GM13976 (cell line): ENCODE data around the gene RPA1.
"Not testable (repeated sequence)": the region's sequence is repeated elsewhere in the genome, so short reads cannot be mapped to it uniquely, and the experiment has no call there.

ENCODE experiments used
- DNase-seq: peaks from one replicate; pipeline ENCODE4 v3.0.0; 2012; ENCODE audit warnings: low spot score
- in situ Hi-C: fragments of 300-500 bp; cut with MboI; formaldehyde crosslinking; loops from one replicate; pipeline ENCODE4 v1.12.0; 2022; ENCODE audit warnings: low sequenced_read_pairs, mixed read lengths, inconsistent platforms; ENCODE audit not compliant: unreplicated experiment
- TF ChIP-seq, protein P1 (sequence below): IDR thresholded peaks from 2 replicates; pipeline ENCODE4 v1.5.1; 2012; ENCODE audit warnings: borderline replicate concordance, mild to moderate bottlenecking; ENCODE audit not compliant: insufficient read depth; ENCODE audit errors: extremely low read depth, missing control alignments, control extremely low read depth

The RPA1 gene

DNA sequence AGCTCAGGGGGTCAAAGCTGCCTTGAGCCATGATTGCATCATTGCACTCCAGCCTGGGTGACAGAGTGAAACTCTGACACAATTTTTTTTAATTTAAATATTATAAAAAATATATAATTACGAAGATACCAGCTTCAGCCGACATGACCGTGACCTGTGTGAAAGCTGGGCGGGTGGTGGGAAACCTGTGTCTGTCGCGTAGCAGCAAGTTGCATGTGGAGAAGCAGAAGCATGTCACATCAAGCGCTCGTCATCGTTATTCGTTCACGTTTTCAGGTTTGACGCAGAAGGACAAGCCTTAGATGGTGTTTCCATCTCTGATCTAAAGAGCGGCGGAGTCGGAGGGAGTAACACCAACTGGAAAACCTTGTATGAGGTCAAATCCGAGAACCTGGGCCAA, 53.7 kb downstream of the RPA1 start:
- in situ Hi-C loops, result loop anchor here (25.0 kb wide), 1 partner anchor 404 kb away; no protein-coding TSS in a partner anchor
- TF ChIP-seq, protein P1, sequence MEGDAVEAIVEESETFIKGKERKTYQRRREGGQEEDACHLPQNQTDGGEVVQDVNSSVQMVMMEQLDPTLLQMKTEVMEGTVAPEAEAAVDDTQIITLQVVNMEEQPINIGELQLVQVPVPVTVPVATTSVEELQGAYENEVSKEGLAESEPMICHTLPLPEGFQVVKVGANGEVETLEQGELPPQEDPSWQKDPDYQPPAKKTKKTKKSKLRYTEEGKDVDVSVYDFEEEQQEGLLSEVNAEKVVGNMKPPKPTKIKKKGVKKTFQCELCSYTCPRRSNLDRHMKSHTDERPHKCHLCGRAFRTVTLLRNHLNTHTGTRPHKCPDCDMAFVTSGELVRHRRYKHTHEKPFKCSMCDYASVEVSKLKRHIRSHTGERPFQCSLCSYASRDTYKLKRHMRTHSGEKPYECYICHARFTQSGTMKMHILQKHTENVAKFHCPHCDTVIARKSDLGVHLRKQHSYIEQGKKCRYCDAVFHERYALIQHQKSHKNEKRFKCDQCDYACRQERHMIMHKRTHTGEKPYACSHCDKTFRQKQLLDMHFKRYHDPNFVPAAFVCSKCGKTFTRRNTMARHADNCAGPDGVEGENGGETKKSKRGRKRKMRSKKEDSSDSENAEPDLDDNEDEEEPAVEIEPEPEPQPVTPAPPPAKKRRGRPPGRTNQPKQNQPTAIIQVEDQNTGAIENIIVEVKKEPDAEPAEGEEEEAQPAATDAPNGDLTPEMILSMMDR, result no peak
- no peak for DNase-seq

DNA sequence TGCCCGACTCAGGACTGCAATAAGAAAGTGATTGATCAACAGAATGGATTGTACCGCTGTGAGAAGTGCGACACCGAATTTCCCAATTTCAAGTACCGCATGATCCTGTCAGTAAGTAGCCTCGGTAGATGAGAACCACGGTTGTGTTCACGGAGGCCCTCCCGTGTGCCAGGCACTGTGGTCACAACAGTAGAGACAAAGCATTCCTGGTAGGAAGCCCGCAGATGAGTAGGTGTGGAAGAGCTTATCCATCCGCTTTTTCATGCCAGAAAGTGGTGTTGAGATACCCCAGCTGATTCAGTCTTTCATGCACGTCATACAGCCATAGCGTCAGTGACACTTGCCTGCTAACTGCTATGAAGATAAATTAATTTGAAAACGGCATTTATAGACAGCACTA, 58.9 kb downstream of the RPA1 start:
- TF ChIP-seq, protein P1, result no peak
- DNase-seq, result no peak
- in situ Hi-C loops, result loop anchor here (25.0 kb wide), 1 partner anchor 399 kb away; no protein-coding TSS in a partner anchor

DNA sequence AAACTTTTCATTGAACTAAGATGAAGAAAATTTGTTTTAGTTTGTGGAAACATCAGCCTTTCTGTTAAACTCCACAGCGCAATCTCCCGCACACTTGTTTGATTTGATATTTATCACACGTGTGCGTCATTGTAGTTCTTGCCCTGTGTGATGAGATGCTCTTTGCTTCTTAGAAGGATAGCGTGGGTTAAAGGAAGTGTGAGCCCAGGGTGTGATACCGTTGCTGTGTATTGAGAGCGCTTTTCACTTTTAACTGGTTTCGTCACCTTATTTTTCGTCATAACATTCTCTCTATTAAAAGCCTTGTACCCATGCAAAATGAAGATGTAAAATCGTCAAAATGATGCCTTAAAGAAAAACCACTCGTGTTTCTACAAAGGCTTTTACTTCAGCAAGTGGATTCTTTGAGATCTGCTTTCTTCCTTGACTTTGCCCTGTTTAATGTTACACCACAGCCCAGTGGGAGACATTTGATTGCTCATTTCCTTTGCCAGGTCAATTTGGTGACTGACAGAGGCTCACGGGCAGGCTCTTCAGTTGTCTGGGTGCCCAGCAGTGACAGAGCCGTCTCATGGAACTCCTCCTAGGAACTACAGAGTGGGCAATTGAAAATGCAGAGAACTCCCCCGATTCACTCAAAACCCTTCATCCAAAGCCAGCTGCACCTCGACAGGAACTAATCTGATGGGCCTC, 61.1 kb downstream of the RPA1 start:
- in situ Hi-C loops, result loop anchor here (25.0 kb wide), 1 partner anchor 396 kb away; no protein-coding TSS in a partner anchor
- no peak for DNase-seq
- TF ChIP-seq, protein P1, result no peak

DNA sequence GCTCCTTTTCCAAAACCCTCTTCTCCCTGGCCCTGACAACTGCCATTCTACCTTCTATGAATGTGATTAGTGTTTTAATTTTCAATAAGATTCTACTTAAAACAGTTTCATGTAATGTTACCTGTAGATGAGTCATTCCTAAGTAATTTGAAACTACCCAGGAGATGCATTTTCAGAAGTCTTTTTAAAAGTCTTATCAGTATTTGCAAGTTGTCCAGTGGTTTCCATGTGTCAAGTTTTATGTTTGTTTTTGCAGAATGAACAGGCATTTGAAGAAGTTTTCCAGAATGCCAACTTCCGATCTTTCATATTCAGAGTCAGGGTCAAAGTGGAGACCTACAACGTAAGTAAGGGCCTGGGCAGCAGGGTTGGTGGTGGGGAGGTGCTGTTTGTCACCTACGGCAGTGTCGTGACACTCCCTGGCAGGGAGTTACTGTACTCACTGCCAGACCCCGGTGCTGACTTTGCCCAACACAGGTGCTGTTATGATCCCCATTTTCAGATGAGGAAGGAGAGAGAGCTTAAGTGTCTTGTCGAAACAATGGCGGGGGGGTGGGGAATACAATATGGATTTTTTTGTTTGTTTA, 65.0 kb downstream of the RPA1 start:
- DNase-seq, result no peak
- TF ChIP-seq, protein P1, result no peak

DNA sequence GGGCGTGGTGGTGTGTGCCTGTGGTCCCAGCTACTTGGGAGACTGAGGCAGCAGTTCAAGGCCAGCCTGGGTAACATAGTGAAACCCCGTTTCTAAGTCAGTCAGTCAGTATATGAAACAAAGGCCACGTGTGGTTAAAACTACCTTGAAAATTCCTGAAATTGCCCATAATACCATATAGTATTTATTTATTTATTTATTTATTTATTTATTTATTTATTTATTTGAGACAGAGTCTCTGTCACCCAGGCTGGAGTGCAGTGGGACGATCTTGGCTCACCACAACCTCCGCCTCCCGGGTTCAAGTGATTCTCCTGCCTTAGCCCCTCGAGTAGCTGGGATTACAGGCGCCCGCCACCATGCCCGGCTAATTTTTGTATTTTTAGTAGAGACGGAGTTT, 65.7 kb downstream of the RPA1 start:
- in situ Hi-C loops, result loop anchor here (25.0 kb wide), 1 partner anchor 392 kb away; no protein-coding TSS in a partner anchor
- DNase-seq, result not testable (repeated sequence)

More for the DNA sequence above, 65.0 kb downstream of the RPA1 start:
- in situ Hi-C loops, result loop anchor here (25.0 kb wide), 1 partner anchor 392 kb away; no protein-coding TSS in a partner anchor

DNA sequence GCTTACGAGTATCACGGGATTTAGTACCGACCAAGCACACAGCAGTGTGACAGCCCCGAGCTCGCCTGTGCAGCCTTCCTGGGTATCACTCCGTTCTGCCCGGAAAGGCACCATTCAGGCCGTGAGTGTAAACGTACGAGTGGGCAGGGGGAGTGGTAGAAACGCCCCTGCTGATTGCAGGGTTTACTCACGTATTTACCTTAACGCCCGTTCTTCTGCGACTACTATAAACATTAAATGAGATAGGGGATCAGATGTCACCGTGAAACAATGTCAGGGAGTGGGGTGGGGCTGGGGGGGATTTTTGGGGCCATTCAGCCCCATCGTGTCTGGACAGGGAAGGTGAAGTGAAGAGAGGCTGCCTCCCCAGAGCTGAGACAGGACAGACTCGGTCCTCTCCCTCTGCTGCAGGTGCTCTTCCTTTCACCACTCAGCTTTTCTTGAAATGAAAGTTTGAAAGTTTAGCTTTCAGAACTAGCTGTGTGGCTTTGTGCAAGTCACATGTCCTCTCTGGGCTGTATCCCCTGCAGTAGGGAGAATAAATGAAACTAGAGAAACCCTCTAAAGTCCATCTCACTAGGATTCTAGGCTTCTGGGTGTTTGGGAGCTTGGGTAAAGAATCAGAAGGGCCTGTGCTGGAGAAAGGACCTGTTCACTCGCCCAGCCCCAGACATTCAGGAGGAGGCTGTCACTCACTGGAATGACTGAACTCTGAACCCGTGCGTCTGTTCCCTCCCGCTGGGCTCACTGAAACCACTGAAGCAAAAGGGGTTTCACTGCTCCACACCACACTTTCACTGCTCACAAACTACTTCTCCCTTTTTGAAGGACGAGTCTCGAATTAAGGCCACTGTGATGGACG, 66.7 kb downstream of the RPA1 start:
- TF ChIP-seq, protein P1, result no peak
- DNase-seq, result peak; percentile 67
- in situ Hi-C loops, result loop anchor here (25.0 kb wide), 1 partner anchor 391 kb away; no protein-coding TSS in a partner anchor
